ENCODE data around the gene MEF2B.

MEF2B gene

GRCh38 chr19:19096641-19097627 is 73.1 kb downstream of the MEF2B start:
- DNase-seq = no peak

- DNase-seq = no peak
These were observed 74.4 kb downstream of the MEF2B start for GRCh38 chr19:19095691-19096090.
